ENCODE data around the gene KLHL29. TPM values are rescaled to one million over a fixed set of nuclear protein-coding genes. Genes with fewer than 3 reads are reported as not detected.

Gene KLHL29
- total and polyA plus RNA-seq, 9 donors, result 3.0 to 6.6 (median 3.9) TPM

- Histone ChIP-seq H3K27me3 (no peaks in the 10 kb centered on the region), H3K27ac (no peak overlapping the region), H3K36me3 (no peaks in the 10 kb centered on the region), H3K4me1 (ENCODE audit: insufficient read depth) (no peaks in the 10 kb centered on the region), H3K4me3 (no peak overlapping the region), H3K9me3 (no peaks in the 10 kb centered on the region)
- WGBS, 3 donors, result 63 to 72% (median 72%) methylated on average over 2 of the region's 2 CpGs
- intact Hi-C loops (cut with DNase I), result no loop called here
- DNase-seq, result no peak
- TF ChIP-seq EP300 (IDR thresholded peaks at IDR 0.05), result no peak
- TF ChIP-seq CTCF (IDR thresholded peaks at IDR 0.05), result no peak
- no peak for TF ChIP-seq POLR2A (IDR thresholded peaks at IDR 0.05)
Measured at GRCh38 chr2:23677836-23678235, 292.9 kb downstream of the KLHL29 start.

GRCh38 chr2:23679044-23679443 lies 294.1 kb downstream of the KLHL29 start:
- Histone ChIP-seq H3K27ac (no peak overlapping the region), H3K4me1 (ENCODE audit: insufficient read depth) (no peaks in the 10 kb centered on the region), H3K36me3 (no peaks in the 10 kb centered on the region), H3K9me3 (no peaks in the 10 kb centered on the region), H3K27me3 (no peaks in the 10 kb centered on the region), H3K4me3 (no peak overlapping the region)
- intact Hi-C loops (cut with DNase I), result no loop called here
- WGBS, 3 donors, result 85 to 91% (median 90%) methylated on average over 1 of the region's 1 CpG
- TF ChIP-seq POLR2A (IDR thresholded peaks at IDR 0.05) (no peak), EP300 (IDR thresholded peaks at IDR 0.05) (no peak), CTCF (IDR thresholded peaks at IDR 0.05) (no peak)
- no peak for DNase-seq

DNA sequence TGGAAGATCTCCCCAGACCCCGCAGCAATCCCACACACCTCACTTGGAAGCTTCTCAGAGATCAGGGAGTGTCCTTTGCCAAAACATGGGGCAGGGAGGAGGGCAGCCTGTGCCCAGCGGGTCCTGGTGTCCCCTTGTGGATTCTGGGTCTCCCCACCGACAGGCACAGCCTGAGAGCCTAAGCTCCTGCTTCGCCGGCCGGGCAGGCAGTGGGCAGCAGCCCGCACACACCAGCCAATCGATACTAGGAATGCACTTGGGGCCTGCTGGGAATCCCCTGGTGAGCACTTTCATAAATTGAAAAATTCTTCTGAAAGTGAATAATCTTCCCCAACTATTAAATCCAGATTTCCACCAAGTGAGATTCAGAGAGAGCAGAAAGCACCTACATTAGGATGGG lies 296.0 kb downstream of the KLHL29 start:
- no peaks in the 10 kb centered on the region for H3K27me3 ChIP-seq
- 91 to 95% (median 93%) methylated on average over 8 of the region's 8 CpGs for WGBS, 3 donors
- H3K4me1 ChIP-seq (ENCODE audit: insufficient read depth), result no peaks in the 10 kb centered on the region
- intact Hi-C loops (cut with DNase I), result no loop called here
- H3K4me3 ChIP-seq, result no peak overlapping the region
- DNase-seq, result no peak
- H3K36me3 ChIP-seq, result no peaks in the 10 kb centered on the region
- H3K9me3 ChIP-seq, result no peaks in the 10 kb centered on the region
- H3K27ac ChIP-seq, result no peak overlapping the region
- TF ChIP-seq CTCF (IDR thresholded peaks at IDR 0.05) (no peak), POLR2A (IDR thresholded peaks at IDR 0.05) (no peak), EP300 (IDR thresholded peaks at IDR 0.05) (no peak)

GRCh38 chr2:23681356-23682140 lies 296.6 kb downstream of the KLHL29 start:
- Histone ChIP-seq H3K9me3 (no peaks in the 10 kb centered on the region), H3K4me1 (ENCODE audit: insufficient read depth) (no peaks in the 10 kb centered on the region), H3K27ac (no peak overlapping the region), H3K4me3 (no peak overlapping the region), H3K27me3 (no peaks in the 10 kb centered on the region), H3K36me3 (no peaks in the 10 kb centered on the region)
- 92 to 96% (median 94%) methylated on average over 15 of the region's 15 CpGs for WGBS, 3 donors
- intact Hi-C loops (cut with DNase I), result no loop called here
- no peak for DNase-seq
- TF ChIP-seq EP300 (IDR thresholded peaks at IDR 0.05), result no peak
- TF ChIP-seq POLR2A (IDR thresholded peaks at IDR 0.05), result no peak
- no peak for TF ChIP-seq CTCF (IDR thresholded peaks at IDR 0.05)

Data from ovary (tissue), 9 donors.